ENCODE measurements around the gene PTGS1. TPM values are rescaled to one million over a fixed set of nuclear protein-coding genes. Genes with fewer than 3 reads are reported as not detected.

PTGS1 gene
- polyA plus RNA-seq, 1 of the 3 experiments (the other 2 are of a cell fraction), result 5.4 TPM

- H3K9ac ChIP-seq, result no peak overlapping the region
- H3K27ac ChIP-seq (ENCODE audit: low read depth in 2 of 2, low read length in 1 of 2), result no peak overlapping the region
- no peak overlapping the region for H2AFZ ChIP-seq (ENCODE audit: low read depth)
- DNase-seq, result no peak
- 86% methylated on average over 11 of the region's 14 CpGs for WGBS (ENCODE audit: low lambda C conversion rate)
- no peak overlapping the region for H3K4me3 ChIP-seq (ENCODE audit: low read depth in 2 of 2, low read length in 1 of 2)
- no peaks in the 10 kb centered on the region for H4K20me1 ChIP-seq (ENCODE audit: insufficient read depth)
- no peaks in the 10 kb centered on the region for H3K9me3 ChIP-seq
- ChIA-PET CTCF (no interaction called here), POLR2A (no interaction called here)
- no peaks in the 10 kb centered on the region for H3K9me2 ChIP-seq
- no peaks in the 10 kb centered on the region for H3K27me3 ChIP-seq (ENCODE audit: insufficient read depth)
- H3K4me2 ChIP-seq, result no peak overlapping the region
- peaks cover 18% of the 10 kb centered on the region for H3F3A ChIP-seq (replicated peaks; ENCODE audit: insufficient read depth)
- H3K4me1 ChIP-seq (ENCODE audit: control insufficient read depth in 1 of 2, insufficient read depth in 2 of 2, low read depth in 1 of 2, low read length in 1 of 2), result peaks cover 11 to 18% of the 10 kb centered on the region in 2 experiments; a peak in 2 of 4 replicates
- TF ChIP-seq FOSL2 (IDR thresholded peaks at IDR 0.05; ENCODE audit: borderline replicate concordance, low read depth) (no peak), RFX5 (IDR thresholded peaks at IDR 0.05; ENCODE audit: low read length) (no peak), NRF1 (IDR thresholded peaks at IDR 0.05; ENCODE audit: low read depth, low read length) (no peak), MEF2A (IDR thresholded peaks at IDR 0.05; ENCODE audit: borderline replicate concordance, low read depth) (no peak)
- TF ChIP-seq, protein P1, sequence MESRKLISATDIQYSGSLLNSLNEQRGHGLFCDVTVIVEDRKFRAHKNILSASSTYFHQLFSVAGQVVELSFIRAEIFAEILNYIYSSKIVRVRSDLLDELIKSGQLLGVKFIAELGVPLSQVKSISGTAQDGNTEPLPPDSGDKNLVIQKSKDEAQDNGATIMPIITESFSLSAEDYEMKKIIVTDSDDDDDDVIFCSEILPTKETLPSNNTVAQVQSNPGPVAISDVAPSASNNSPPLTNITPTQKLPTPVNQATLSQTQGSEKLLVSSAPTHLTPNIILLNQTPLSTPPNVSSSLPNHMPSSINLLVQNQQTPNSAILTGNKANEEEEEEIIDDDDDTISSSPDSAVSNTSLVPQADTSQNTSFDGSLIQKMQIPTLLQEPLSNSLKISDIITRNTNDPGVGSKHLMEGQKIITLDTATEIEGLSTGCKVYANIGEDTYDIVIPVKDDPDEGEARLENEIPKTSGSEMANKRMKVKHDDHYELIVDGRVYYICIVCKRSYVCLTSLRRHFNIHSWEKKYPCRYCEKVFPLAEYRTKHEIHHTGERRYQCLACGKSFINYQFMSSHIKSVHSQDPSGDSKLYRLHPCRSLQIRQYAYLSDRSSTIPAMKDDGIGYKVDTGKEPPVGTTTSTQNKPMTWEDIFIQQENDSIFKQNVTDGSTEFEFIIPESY (IDR thresholded peaks at IDR 0.05; ENCODE audit: borderline replicate concordance, low read depth), result no peak
- no peaks in the 10 kb centered on the region for H3K79me2 ChIP-seq (ENCODE audit: insufficient read depth)
- H3K36me3 ChIP-seq (replicated peaks in 1 of 2; ENCODE audit: control insufficient read depth in 1 of 2, insufficient read depth in 2 of 2, low read length in 1 of 2), result no peaks in the 10 kb centered on the region
Observed at GRCh38 chr9:122381206-122381950, 10.6 kb downstream of the PTGS1 start.

GRCh38 chr9:122382901-122383850 lies 12.4 kb downstream of the PTGS1 start:
- H3K9ac ChIP-seq, result no peak overlapping the region
- no peaks in the 10 kb centered on the region for H3K36me3 ChIP-seq (replicated peaks in 1 of 2; ENCODE audit: control insufficient read depth in 1 of 2, insufficient read depth in 2 of 2, low read length in 1 of 2)
- no peaks in the 10 kb centered on the region for H3K79me2 ChIP-seq (ENCODE audit: insufficient read depth)
- H3K9me2 ChIP-seq, result no peaks in the 10 kb centered on the region
- ChIA-PET POLR2A (no interaction called here), CTCF (interaction anchor here (0.8 to 1.3 kb wide), 3 partner anchors 23 to 284 kb away, joined by 3 to 6 read pairs (median 3); no protein-coding TSS in a partner anchor)
- no peaks in the 10 kb centered on the region for H4K20me1 ChIP-seq (ENCODE audit: insufficient read depth)
- no peaks in the 10 kb centered on the region for H3K27me3 ChIP-seq (ENCODE audit: insufficient read depth)
- peaks cover 18% of the 10 kb centered on the region for H3F3A ChIP-seq (replicated peaks; ENCODE audit: insufficient read depth)
- WGBS (ENCODE audit: low lambda C conversion rate), result 77% methylated on average over 9 of the region's 16 CpGs
- no peak overlapping the region for H3K4me2 ChIP-seq
- no peak for DNase-seq
- H3K4me3 ChIP-seq (ENCODE audit: low read depth in 2 of 2, low read length in 1 of 2), result no peak overlapping the region
- peak overlapping the region in 1 of 2 experiments; percentile 61; a peak in 2 of 4 replicates for H3K27ac ChIP-seq (ENCODE audit: low read depth in 2 of 2, low read length in 1 of 2)
- no peaks in the 10 kb centered on the region for H3K9me3 ChIP-seq
- peaks cover 2 to 9% of the 10 kb centered on the region in 2 experiments; a peak in 2 of 4 replicates for H3K4me1 ChIP-seq (ENCODE audit: control insufficient read depth in 1 of 2, insufficient read depth in 2 of 2, low read depth in 1 of 2, low read length in 1 of 2)
- TF ChIP-seq JUND (IDR thresholded peaks at IDR 0.05), result no peak
- TF ChIP-seq, protein P1 (IDR thresholded peaks at IDR 0.05; ENCODE audit: borderline replicate concordance, low read depth), result no peak
- H2AFZ ChIP-seq (ENCODE audit: low read depth), result no peak overlapping the region
